Measurements from ENCODE around the gene ERC1. TPM values are rescaled to one million over a fixed set of nuclear protein-coding genes. Genes with fewer than 3 reads are reported as not detected.

Gene ERC1
- total RNA-seq, 1 experiment from 2014 or later, result 39.4 TPM

DNA sequence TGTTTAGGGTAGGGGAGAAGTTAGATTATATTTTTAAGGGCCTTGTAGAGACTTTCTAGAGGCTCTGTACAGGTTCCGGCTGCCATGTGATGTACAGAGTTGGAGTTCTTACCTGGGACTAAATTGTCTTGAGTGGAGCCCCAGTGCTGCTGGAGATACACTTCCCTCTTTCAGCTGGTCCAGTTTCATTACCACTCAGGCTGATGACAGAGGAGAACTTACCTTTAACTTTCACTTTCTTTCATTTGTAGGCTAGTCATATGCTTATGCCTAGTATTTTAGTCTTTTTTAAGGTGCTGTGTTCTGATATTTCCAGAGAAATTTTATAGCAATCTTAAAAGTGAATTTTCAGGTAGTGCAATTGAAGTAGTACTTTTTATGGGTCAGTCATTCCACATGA is 117.3 kb downstream of the ERC1 start:
- BruUV-seq (replicated peaks), result no TSS peak
- DNase-seq, result no peak
- Mint-ChIP-seq H3K4me1 (ENCODE audit: low read depth, unreplicated experiment) (peaks cover 4% of the 10 kb centered on the region), H3K4me3 (ENCODE audit: low read depth, unreplicated experiment) (no peak overlapping the region), H3K36me3 (ENCODE audit: insufficient read depth, unreplicated experiment) (peaks cover 3% of the 10 kb centered on the region), H3K27me3 (ENCODE audit: unreplicated experiment) (no peaks in the 10 kb centered on the region), H3K27ac (ENCODE audit: unreplicated experiment) (no peak overlapping the region), H3K9me3 (ENCODE audit: low read depth, unreplicated experiment) (no peaks in the 10 kb centered on the region)
- intact Hi-C loops (cut with micrococcal nuclease; ENCODE audit: unreplicated experiment), result loop anchor here (2.0 kb wide), 1 partner anchor 467 kb away; no protein-coding TSS in a partner anchor
- TF ChIP-seq, protein P1, sequence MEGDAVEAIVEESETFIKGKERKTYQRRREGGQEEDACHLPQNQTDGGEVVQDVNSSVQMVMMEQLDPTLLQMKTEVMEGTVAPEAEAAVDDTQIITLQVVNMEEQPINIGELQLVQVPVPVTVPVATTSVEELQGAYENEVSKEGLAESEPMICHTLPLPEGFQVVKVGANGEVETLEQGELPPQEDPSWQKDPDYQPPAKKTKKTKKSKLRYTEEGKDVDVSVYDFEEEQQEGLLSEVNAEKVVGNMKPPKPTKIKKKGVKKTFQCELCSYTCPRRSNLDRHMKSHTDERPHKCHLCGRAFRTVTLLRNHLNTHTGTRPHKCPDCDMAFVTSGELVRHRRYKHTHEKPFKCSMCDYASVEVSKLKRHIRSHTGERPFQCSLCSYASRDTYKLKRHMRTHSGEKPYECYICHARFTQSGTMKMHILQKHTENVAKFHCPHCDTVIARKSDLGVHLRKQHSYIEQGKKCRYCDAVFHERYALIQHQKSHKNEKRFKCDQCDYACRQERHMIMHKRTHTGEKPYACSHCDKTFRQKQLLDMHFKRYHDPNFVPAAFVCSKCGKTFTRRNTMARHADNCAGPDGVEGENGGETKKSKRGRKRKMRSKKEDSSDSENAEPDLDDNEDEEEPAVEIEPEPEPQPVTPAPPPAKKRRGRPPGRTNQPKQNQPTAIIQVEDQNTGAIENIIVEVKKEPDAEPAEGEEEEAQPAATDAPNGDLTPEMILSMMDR (IDR thresholded peaks at IDR 0.05; ENCODE audit: unreplicated experiment), result no peak
- CTCF ChIA-PET, result interaction anchor here (0.5 kb wide), 1 partner anchor 434 kb away, joined by 5 read pairs; no protein-coding TSS in a partner anchor

DNA sequence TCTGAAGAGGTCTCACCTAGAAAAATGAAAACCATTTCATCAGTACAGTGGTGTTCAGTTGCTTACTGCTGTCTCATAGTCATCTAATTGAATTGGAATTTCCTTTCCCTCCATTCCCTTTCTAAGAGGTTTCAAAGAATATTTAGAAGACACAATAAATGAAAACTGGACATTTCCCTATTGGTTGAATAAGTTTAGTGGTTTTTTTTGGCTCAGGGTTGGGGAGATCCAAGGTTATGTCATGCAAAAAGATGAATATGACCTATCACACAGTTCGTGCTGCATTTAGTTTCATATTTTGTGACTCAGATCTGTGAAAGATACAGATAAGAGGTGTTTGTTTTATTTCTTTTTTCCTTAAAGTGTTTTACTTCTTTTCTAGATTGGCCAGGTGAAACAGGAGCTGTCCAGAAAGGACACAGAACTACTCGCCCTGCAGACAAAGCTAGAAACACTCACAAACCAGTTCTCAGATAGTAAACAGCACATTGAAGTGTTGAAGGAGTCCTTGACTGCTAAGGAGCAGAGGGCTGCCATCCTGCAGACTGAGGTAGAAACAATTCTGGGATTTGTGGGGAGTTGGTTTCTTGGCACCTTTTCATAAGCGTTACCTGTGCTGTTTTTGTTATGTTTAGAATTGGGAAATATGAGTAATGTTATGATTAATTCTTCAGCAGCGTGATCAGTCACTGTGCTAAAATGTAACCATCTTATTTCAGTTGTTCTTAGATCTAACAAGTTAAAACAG is 124.6 kb downstream of the ERC1 start:
- peaks cover 9% of the 10 kb centered on the region for H3K4me1 Mint-ChIP-seq (ENCODE audit: low read depth, unreplicated experiment)
- peak overlapping the region; percentile 27 for H3K27ac Mint-ChIP-seq (ENCODE audit: unreplicated experiment)
- TF ChIP-seq, protein P1 (IDR thresholded peaks at IDR 0.05; ENCODE audit: unreplicated experiment), result no peak
- DNase-seq, result no peak
- CTCF ChIA-PET, result no interaction called here
- no peak overlapping the region for H3K4me3 Mint-ChIP-seq (ENCODE audit: low read depth, unreplicated experiment)
- no peaks in the 10 kb centered on the region for H3K27me3 Mint-ChIP-seq (ENCODE audit: unreplicated experiment)
- H3K36me3 Mint-ChIP-seq (ENCODE audit: insufficient read depth, unreplicated experiment), result no peaks in the 10 kb centered on the region
- H3K9me3 Mint-ChIP-seq (ENCODE audit: low read depth, unreplicated experiment), result no peaks in the 10 kb centered on the region
- BruUV-seq (replicated peaks), result no TSS peak
- intact Hi-C loops (cut with micrococcal nuclease; ENCODE audit: unreplicated experiment), result loop anchor here (5.0 to 10.0 kb wide), 3 partner anchors 102 to 229 kb away; no protein-coding TSS in a partner anchor

DNA sequence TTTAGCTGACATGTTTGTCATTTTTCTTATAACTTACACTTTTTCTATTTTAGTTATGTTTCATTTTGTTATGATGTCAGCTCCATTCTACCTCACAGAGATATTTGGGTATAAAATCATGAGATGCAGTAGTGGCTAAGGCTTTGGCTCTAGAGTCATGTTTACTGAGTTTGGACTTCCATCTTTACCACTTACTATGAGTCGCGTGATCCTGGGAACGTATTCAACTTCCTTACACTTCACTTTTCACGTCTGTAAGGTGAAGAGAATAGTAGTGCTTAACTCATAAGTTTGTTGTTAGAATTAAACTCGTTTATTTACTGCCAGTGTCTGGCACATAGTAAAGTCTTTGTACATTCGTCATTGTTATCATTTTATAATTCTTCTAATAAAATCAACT is 126.3 kb downstream of the ERC1 start:
- no peak overlapping the region for H3K4me3 Mint-ChIP-seq (ENCODE audit: low read depth, unreplicated experiment)
- H3K27me3 Mint-ChIP-seq (ENCODE audit: unreplicated experiment), result no peaks in the 10 kb centered on the region
- peaks cover 9% of the 10 kb centered on the region for H3K4me1 Mint-ChIP-seq (ENCODE audit: low read depth, unreplicated experiment)
- BruUV-seq (replicated peaks), result no TSS peak
- no peak for DNase-seq
- CTCF ChIA-PET, result interaction anchor here (0.6 to 2.7 kb wide), 19 partner anchors 11 to 823 kb away, joined by 3 to 55 read pairs (median 5); no protein-coding TSS in a partner anchor
- no peaks in the 10 kb centered on the region for H3K9me3 Mint-ChIP-seq (ENCODE audit: low read depth, unreplicated experiment)
- H3K36me3 Mint-ChIP-seq (ENCODE audit: insufficient read depth, unreplicated experiment), result no peaks in the 10 kb centered on the region
- intact Hi-C loops (cut with micrococcal nuclease; ENCODE audit: unreplicated experiment), result loop anchor here (5.0 to 10.0 kb wide), 3 partner anchors 100 to 227 kb away; no protein-coding TSS in a partner anchor
- TF ChIP-seq, protein P1 (IDR thresholded peaks at IDR 0.05; ENCODE audit: unreplicated experiment), result no peak
- no peak overlapping the region for H3K27ac Mint-ChIP-seq (ENCODE audit: unreplicated experiment)

DNA sequence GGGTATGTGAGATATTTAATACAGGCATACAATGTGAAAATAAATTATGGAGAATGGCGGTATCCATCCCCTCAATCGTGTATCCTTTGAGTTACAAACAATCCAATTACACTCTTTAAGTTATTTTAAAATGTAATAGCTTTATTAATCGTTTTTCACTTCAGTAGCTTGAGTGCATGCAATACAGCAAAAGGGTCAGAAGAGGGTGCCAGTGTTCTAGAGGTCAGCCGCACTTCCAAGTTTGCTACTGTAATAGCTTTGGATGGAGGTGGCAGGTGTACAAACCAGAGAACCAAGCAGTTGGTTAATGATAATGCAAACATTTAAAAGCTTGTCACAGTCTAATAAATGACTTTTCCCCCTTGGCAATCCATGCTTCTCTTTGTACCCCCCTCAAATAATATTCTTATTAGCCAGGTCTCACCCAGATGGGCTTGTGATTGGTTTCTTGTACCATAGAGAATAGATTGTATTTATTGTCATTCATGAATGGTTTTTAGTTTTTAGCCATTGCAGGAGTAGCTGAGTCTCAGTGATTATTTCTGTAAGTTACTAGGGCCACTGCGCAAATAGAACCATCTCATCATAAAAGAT is 127.0 kb downstream of the ERC1 start:
- H3K27me3 Mint-ChIP-seq (ENCODE audit: unreplicated experiment), result no peaks in the 10 kb centered on the region
- H3K4me1 Mint-ChIP-seq (ENCODE audit: low read depth, unreplicated experiment), result peaks cover 9% of the 10 kb centered on the region
- no peaks in the 10 kb centered on the region for H3K9me3 Mint-ChIP-seq (ENCODE audit: low read depth, unreplicated experiment)
- no peak overlapping the region for H3K4me3 Mint-ChIP-seq (ENCODE audit: low read depth, unreplicated experiment)
- no peak overlapping the region for H3K27ac Mint-ChIP-seq (ENCODE audit: unreplicated experiment)
- H3K36me3 Mint-ChIP-seq (ENCODE audit: insufficient read depth, unreplicated experiment), result no peaks in the 10 kb centered on the region
- no TSS peak for BruUV-seq (replicated peaks)
- TF ChIP-seq, protein P1 (IDR thresholded peaks at IDR 0.05; ENCODE audit: unreplicated experiment), result peak; percentile 87
- CTCF ChIA-PET, result interaction anchor here (0.5 to 2.7 kb wide), 27 partner anchors 10 to 822 kb away, joined by 3 to 55 read pairs (median 4); no protein-coding TSS in a partner anchor
- intact Hi-C loops (cut with micrococcal nuclease; ENCODE audit: unreplicated experiment), result loop anchor here (1.0 to 10.0 kb wide), 5 partner anchors 99 to 465 kb away; no protein-coding TSS in a partner anchor
- DNase-seq, result peak; percentile 67
